ENCODE results near the gene CFAP161. TPM values are rescaled to one million over a fixed set of nuclear protein-coding genes. Genes with fewer than 3 reads are reported as not detected.

Gene CFAP161
- total and polyA plus RNA-seq, 9 of the 15 experiments (the other 6 are each of a cell fraction or from before 2014, with no cell fraction given): 25.8 to 83.3 (median 75.6) TPM

- TF ChIP-seq ZBTB1 (CRISPR knock-in tag; IDR thresholded peaks at IDR 0.05; ENCODE audit: borderline replicate concordance, low read depth): no peak
- peak; percentile 63 for TF ChIP-seq RNF2 (IDR thresholded peaks at IDR 0.05)
- TF ChIP-seq OTX1 (CRISPR knock-in tag; IDR thresholded peaks at IDR 0.05): no peak
- no peak for TF ChIP-seq GATAD2B (IDR thresholded peaks at IDR 0.05; ENCODE audit: borderline replicate concordance)
- TF ChIP-seq HDAC1 (IDR thresholded peaks at IDR 0.05): peak in 1 of 2 experiments; percentile 73; a peak in 2 of 4 replicates
- peak; percentile 88 for TF ChIP-seq TCF3 (CRISPR knock-in tag; IDR thresholded peaks at IDR 0.05)
- no peak for TF ChIP-seq ZNF239 (CRISPR knock-in tag; IDR thresholded peaks at IDR 0.05)
- TF ChIP-seq ZNF408 (CRISPR knock-in tag; IDR thresholded peaks at IDR 0.05; ENCODE audit: low read depth): no peak
- no peak for TF ChIP-seq TCFL5 (CRISPR knock-in tag; conservative IDR thresholded peaks at IDR 0.05)
- TF ChIP-seq NCOA1 (IDR thresholded peaks at IDR 0.05; ENCODE audit: low read depth): peak; percentile 63; the same call in 1 of the 2 replicates
- TF ChIP-seq ETV6 (IDR thresholded peaks at IDR 0.05; ENCODE audit: borderline replicate concordance in 1 of 2, low read depth in 2 of 2, low read length in 1 of 2): peak in 1 of 2 experiments; percentile 62; a peak in 1 of 4 replicates
- no peak for TF ChIP-seq ETV6 (CRISPR knock-in tag; IDR thresholded peaks at IDR 0.05; ENCODE audit: borderline replicate concordance)
- TF ChIP-seq DPF2 (IDR thresholded peaks at IDR 0.05): peak; percentile 79
- peak; percentile 88 for TF ChIP-seq ARID1B (IDR thresholded peaks at IDR 0.05)
- peak; percentile 77; the same call in 1 of the 2 replicates for TF ChIP-seq MYNN (IDR thresholded peaks at IDR 0.05)
- no peak for TF ChIP-seq MYNN (CRISPR knock-in tag; IDR thresholded peaks at IDR 0.05)
- TF ChIP-seq ESRRA (IDR thresholded peaks at IDR 0.05; ENCODE audit: borderline replicate concordance, low read depth): peak; percentile 45; the same call in 1 of the 2 replicates
- 0 out of 2 replicates have a peak, but pooled peaks have one; percentile 22 for TF ChIP-seq THRB (CRISPR knock-in tag; conservative IDR thresholded peaks at IDR 0.05)
- peak; percentile 64; the same call in 1 of the 2 replicates for TF ChIP-seq SMARCE1 (IDR thresholded peaks at IDR 0.05)
Observed at GRCh38 chr15:81095690-81096365, 38.2 kb upstream of the CFAP161 start (continued).
